ENCODE data around the gene ATP2C2.

DNA sequence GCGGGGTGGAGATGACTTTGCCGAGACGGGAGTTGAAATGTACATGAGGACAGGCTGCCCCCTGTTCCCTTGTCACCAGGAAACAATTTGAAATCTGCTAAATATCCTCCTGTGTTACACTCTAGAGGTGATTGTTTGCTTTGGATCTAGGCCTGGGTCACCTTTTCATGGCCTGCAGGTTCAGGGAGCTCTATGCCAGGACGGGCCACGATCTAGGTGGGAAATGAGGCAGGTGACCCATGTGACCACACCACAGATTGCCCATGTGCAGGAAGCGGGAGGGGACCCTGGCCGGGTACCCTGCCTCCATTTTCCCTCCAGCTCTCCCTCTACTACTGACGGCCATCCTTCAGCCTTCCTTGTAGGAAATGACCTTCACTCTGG lies 92.7 kb downstream of the ATP2C2 start:
- TF ChIP-seq, protein P1, sequence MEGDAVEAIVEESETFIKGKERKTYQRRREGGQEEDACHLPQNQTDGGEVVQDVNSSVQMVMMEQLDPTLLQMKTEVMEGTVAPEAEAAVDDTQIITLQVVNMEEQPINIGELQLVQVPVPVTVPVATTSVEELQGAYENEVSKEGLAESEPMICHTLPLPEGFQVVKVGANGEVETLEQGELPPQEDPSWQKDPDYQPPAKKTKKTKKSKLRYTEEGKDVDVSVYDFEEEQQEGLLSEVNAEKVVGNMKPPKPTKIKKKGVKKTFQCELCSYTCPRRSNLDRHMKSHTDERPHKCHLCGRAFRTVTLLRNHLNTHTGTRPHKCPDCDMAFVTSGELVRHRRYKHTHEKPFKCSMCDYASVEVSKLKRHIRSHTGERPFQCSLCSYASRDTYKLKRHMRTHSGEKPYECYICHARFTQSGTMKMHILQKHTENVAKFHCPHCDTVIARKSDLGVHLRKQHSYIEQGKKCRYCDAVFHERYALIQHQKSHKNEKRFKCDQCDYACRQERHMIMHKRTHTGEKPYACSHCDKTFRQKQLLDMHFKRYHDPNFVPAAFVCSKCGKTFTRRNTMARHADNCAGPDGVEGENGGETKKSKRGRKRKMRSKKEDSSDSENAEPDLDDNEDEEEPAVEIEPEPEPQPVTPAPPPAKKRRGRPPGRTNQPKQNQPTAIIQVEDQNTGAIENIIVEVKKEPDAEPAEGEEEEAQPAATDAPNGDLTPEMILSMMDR (IDR thresholded peaks at IDR 0.05), result no peak
- no peak for TF ChIP-seq POLR2AphosphoS5 (IDR thresholded peaks at IDR 0.05)
